ENCODE data around the gene SMTN. TPM values are rescaled to one million over a fixed set of nuclear protein-coding genes. Genes with fewer than 3 reads are reported as not detected.

SMTN gene
- total RNA-seq, 1 experiment from 2014 or later = 145 TPM

DNA sequence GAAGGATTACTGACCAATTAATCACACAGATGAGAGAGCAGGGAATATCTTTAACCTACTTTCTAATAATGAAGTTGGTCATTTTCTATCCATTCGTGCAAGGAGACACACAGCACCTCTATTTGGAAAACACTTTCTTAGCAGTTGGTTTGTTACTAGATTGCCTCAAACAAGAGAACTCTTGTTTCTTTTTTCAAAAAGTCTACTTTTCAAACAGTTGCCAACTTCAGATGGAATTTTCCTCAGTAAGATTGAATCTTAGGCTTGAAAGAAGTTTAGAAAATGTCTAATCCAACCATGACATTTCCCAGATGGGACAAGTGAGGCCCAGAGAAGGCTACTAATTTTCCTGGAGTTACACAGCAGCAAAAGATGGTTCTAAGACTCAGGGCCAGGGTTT, 42.4 kb upstream of the SMTN start:
- ATAC-seq = no peak
- TF ChIP-seq EZH2 (IDR thresholded peaks at IDR 0.05; ENCODE audit: low read length, unreplicated experiment) = no peak
- TF ChIP-seq, protein P1, sequence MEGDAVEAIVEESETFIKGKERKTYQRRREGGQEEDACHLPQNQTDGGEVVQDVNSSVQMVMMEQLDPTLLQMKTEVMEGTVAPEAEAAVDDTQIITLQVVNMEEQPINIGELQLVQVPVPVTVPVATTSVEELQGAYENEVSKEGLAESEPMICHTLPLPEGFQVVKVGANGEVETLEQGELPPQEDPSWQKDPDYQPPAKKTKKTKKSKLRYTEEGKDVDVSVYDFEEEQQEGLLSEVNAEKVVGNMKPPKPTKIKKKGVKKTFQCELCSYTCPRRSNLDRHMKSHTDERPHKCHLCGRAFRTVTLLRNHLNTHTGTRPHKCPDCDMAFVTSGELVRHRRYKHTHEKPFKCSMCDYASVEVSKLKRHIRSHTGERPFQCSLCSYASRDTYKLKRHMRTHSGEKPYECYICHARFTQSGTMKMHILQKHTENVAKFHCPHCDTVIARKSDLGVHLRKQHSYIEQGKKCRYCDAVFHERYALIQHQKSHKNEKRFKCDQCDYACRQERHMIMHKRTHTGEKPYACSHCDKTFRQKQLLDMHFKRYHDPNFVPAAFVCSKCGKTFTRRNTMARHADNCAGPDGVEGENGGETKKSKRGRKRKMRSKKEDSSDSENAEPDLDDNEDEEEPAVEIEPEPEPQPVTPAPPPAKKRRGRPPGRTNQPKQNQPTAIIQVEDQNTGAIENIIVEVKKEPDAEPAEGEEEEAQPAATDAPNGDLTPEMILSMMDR (conservative IDR thresholded peaks at IDR 0.05; ENCODE audit: low read depth, low read length) = no peak
- TF ChIP-seq EZH2phosphoT487 (IDR thresholded peaks at IDR 0.05; ENCODE audit: borderline replicate concordance, low read length) = no peak
- no peaks in the 10 kb centered on the region for H3K27me3 ChIP-seq (ENCODE audit: low read length)
- H3K79me2 ChIP-seq (ENCODE audit: low read length) = no peaks in the 10 kb centered on the region
- intact Hi-C loops (cut with micrococcal nuclease) = no loop called here
- ChIA-PET POLR2A (ENCODE audit: unreplicated experiment) (no interaction called here), CTCF (no interaction called here)
- no peak for DNase-seq
- H4K20me1 ChIP-seq (ENCODE audit: low read length) = no peaks in the 10 kb centered on the region
- no peaks in the 10 kb centered on the region for H3K9me2 ChIP-seq (replicated peaks; ENCODE audit: low read length)
- H3K9me3 ChIP-seq (ENCODE audit: low read length) = no peaks in the 10 kb centered on the region
- H2AFZ ChIP-seq (ENCODE audit: low read length) = no peak overlapping the region
- H3K4me1 ChIP-seq (ENCODE audit: insufficient read depth, low read length) = peaks cover 6% of the 10 kb centered on the region
- no peaks in the 10 kb centered on the region for H3F3A ChIP-seq (ENCODE audit: low read length, unreplicated experiment)
- H3K4me3 ChIP-seq (ENCODE audit: low read length) = no peak overlapping the region
- BruUV-seq (replicated peaks) = no TSS peak
- H3K27ac ChIP-seq (ENCODE audit: low read length) = no peak overlapping the region
- H3K4me2 ChIP-seq (ENCODE audit: low read length) = no peak overlapping the region
- H3K9ac ChIP-seq (ENCODE audit: low read length) = no peak overlapping the region
- H3K36me3 ChIP-seq (ENCODE audit: low read depth, low read length) = no peaks in the 10 kb centered on the region

DNA sequence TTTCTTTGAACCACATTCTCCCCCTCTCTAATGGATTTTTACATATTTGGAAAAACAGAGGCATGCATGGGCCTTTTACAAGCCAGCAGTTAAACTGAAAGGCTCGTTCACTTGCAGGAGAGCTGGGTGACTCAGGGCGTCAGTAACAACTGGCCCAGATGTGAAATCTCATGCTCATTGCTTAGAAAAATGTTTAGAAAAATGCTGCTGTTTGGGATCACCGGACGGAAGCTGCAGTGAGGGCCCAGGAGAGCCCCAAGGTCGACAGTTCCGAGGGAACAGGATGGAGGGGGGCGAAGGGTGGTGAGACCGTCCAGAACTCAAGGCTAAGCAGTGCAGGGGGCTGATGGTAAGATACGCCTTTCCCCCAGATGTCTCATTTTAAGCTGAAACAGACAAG, 41.7 kb upstream of the SMTN start:
- TF ChIP-seq EZH2phosphoT487 (IDR thresholded peaks at IDR 0.05; ENCODE audit: borderline replicate concordance, low read length) (no peak), EZH2 (IDR thresholded peaks at IDR 0.05; ENCODE audit: low read length, unreplicated experiment) (no peak)
- TF ChIP-seq, protein P1 (conservative IDR thresholded peaks at IDR 0.05; ENCODE audit: low read depth, low read length) = no peak
- Histone ChIP-seq H3K27ac (ENCODE audit: low read length) (no peak overlapping the region), H3K27me3 (ENCODE audit: low read length) (no peaks in the 10 kb centered on the region), H4K20me1 (ENCODE audit: low read length) (no peaks in the 10 kb centered on the region), H3K4me1 (ENCODE audit: insufficient read depth, low read length) (peaks cover 6% of the 10 kb centered on the region), H2AFZ (ENCODE audit: low read length) (no peak overlapping the region), H3K9me2 (replicated peaks; ENCODE audit: low read length) (no peaks in the 10 kb centered on the region), H3K79me2 (ENCODE audit: low read length) (no peaks in the 10 kb centered on the region), H3K4me3 (ENCODE audit: low read length) (no peak overlapping the region), H3F3A (ENCODE audit: low read length, unreplicated experiment) (no peaks in the 10 kb centered on the region), H3K36me3 (ENCODE audit: low read depth, low read length) (no peaks in the 10 kb centered on the region), H3K4me2 (ENCODE audit: low read length) (no peak overlapping the region), H3K9me3 (ENCODE audit: low read length) (no peaks in the 10 kb centered on the region), H3K9ac (ENCODE audit: low read length) (no peak overlapping the region)
- POLR2A ChIA-PET (ENCODE audit: unreplicated experiment) = no interaction called here
- DNase-seq = no peak
- CTCF ChIA-PET = no interaction called here
- BruUV-seq (replicated peaks) = no TSS peak
- intact Hi-C loops (cut with micrococcal nuclease) = no loop called here
- ATAC-seq = no peak; the same call in 1 of the 2 replicates

DNA sequence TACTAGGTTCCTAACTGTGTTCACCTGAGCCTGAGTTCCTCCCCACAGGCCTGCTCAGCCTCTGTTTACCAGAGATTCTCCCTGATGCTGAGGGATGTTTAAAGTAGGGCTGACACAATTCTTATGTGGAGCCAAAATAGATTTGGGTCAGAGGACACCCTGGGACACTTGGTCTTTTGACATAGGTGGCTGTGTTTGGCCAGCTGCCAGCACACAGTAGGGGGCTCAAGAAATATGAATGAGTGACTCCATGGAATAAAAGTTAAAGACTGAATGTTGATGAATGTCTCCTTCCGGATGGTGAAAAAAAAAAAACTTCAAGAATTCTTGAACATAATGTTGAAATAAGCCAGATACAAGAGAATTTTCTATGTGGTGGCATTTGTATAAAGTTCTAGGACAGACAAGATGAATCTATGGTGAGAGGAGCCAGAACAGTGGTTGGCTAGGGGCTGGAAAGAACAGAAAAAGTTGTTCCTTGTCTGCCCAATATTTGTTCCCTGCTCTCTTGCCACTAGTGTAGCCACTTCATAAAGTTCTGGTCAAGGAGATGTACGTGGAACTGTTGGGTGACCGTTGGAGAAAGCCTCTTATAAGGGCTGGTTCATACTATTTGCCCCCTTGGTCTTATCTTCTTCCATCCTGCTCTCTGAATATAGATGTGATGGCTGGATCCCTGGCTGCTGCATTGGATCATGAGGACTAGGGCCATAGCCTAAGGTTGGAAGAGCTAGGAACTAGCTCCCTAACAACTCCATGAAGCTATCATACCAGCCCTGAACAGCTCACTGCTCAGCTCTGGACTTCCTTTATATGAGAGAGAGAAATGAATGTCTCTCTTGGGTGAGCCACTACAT, 40.3 kb upstream of the SMTN start:
- intact Hi-C loops (cut with micrococcal nuclease) = no loop called here
- no peak overlapping the region for H3K4me2 ChIP-seq (ENCODE audit: low read length)
- H3K27ac ChIP-seq (ENCODE audit: low read length) = no peak overlapping the region
- ChIA-PET POLR2A (ENCODE audit: unreplicated experiment) (no interaction called here), CTCF (no interaction called here)
- H3K9me2 ChIP-seq (replicated peaks; ENCODE audit: low read length) = no peaks in the 10 kb centered on the region
- no peak overlapping the region for H2AFZ ChIP-seq (ENCODE audit: low read length)
- no peak overlapping the region for H3K9ac ChIP-seq (ENCODE audit: low read length)
- TF ChIP-seq, protein P1 (conservative IDR thresholded peaks at IDR 0.05; ENCODE audit: low read depth, low read length) = no peak
- TF ChIP-seq EZH2 (IDR thresholded peaks at IDR 0.05; ENCODE audit: low read length, unreplicated experiment) = no peak
- no peak for TF ChIP-seq EZH2phosphoT487 (IDR thresholded peaks at IDR 0.05; ENCODE audit: borderline replicate concordance, low read length)
- no peak for ATAC-seq
- no peaks in the 10 kb centered on the region for H3K36me3 ChIP-seq (ENCODE audit: low read depth, low read length)
- H3K4me1 ChIP-seq (ENCODE audit: insufficient read depth, low read length) = peaks cover 6% of the 10 kb centered on the region
- no peak overlapping the region for H3K4me3 ChIP-seq (ENCODE audit: low read length)
- H3F3A ChIP-seq (ENCODE audit: low read length, unreplicated experiment) = no peaks in the 10 kb centered on the region
- no TSS peak for BruUV-seq (replicated peaks)
- no peaks in the 10 kb centered on the region for H4K20me1 ChIP-seq (ENCODE audit: low read length)
- no peaks in the 10 kb centered on the region for H3K27me3 ChIP-seq (ENCODE audit: low read length)
- DNase-seq = no peak
- H3K79me2 ChIP-seq (ENCODE audit: low read length) = no peaks in the 10 kb centered on the region
- no peaks in the 10 kb centered on the region for H3K9me3 ChIP-seq (ENCODE audit: low read length)

Measured in PC-3 (cell line).